Lung (tissue), 12 donors: ENCODE results near the gene PHF21A. TPM values are rescaled to one million over a fixed set of nuclear protein-coding genes. Genes with fewer than 3 reads are reported as not detected.

Experiments
- ATAC-seq: fragments of 200-7000 bp; cut with Tn5 transposase; one replicate; pipeline ENCODE4 v1.9.1; 2020; ENCODE audit warnings: moderate number of reproducible peaks; ENCODE audit not compliant: insufficient read depth, low FRiP score
- DNase-seq, 3 donors: peaks; one replicate each; pipeline ENCODE4 v3.0.0-alpha.2; 2013 to 2017
- H3K27ac ChIP-seq, 2 donors: one replicate each; pipeline ENCODE4 v1.5.1; 2013; ENCODE audit warnings: mild to moderate bottlenecking in 2 of 2, moderate library complexity in 2 of 2, control low read depth in 1 of 2, inconsistent platforms in 1 of 2, low read depth in 1 of 2, low read length in 1 of 2
- H3K27me3 ChIP-seq, 3 donors: one replicate each; pipeline ENCODE4 v1.5.1; 2013; ENCODE audit warnings: low read length in 2 of 3; ENCODE audit not compliant: control insufficient read depth in 3 of 3, insufficient read depth in 3 of 3
- H3K36me3 ChIP-seq, 4 donors: one replicate each; pipeline ENCODE4 v1.5.1; 2013; ENCODE audit warnings: low read length in 4 of 4, mild to moderate bottlenecking in 1 of 4, moderate library complexity in 1 of 4; ENCODE audit not compliant: control insufficient read depth in 4 of 4, insufficient read depth in 4 of 4
- H3K4me1 ChIP-seq, 5 donors: one replicate each; pipeline ENCODE4 v1.5.1; 2013; ENCODE audit warnings: low read length in 5 of 5, mild to moderate bottlenecking in 2 of 5, moderate library complexity in 1 of 5; ENCODE audit not compliant: control insufficient read depth in 5 of 5, insufficient read depth in 5 of 5
- H3K4me3 ChIP-seq: one replicate; pipeline ENCODE4 v1.5.1; 2013; ENCODE audit warnings: mild to moderate bottlenecking, control low read depth, moderate library complexity
- H3K9ac ChIP-seq, 2 donors: one replicate each; pipeline ENCODE4 v1.5.1; 2013; ENCODE audit warnings: low read length in 2 of 2, control low read depth in 1 of 2; ENCODE audit not compliant: insufficient read depth in 1 of 2
- H3K9me3 ChIP-seq, 4 donors: one replicate each; pipeline ENCODE4 v1.5.1; 2013; ENCODE audit warnings: low read length in 3 of 4, mild to moderate bottlenecking in 1 of 4, moderate library complexity in 1 of 4; ENCODE audit not compliant: control insufficient read depth in 4 of 4, insufficient read depth in 3 of 4
- CTCF ChIP-seq: IDR thresholded peaks from 2 replicates; pipeline ENCODE4 v1.5.1; 2012; ENCODE audit warnings: mild to moderate bottlenecking; ENCODE audit errors: control extremely low read depth, extremely low read depth
- WGBS, 2 donors: extraction: QIAGEN DNeasy Blood & Tissue Kit; methylation state at CpG; one replicate each; pipeline ENCODE4 v1.1.7; 2013; 5-methylcytosine and 5-hydroxymethylcytosine counted together
- polyA plus RNA-seq, 2 donors: library from polyadenylated mRNA; stranded (reverse); fragments of 200-250 nt; gene quantifications; one replicate each; pipeline ENCODE4 v1.2.1, GENCODE V29; 2013
- total RNA-seq, 2 donors: library from RNA; depleted of rRNA in 1 of 2; stranded (reverse); fragments of >200 nt in 1 of 2; gene quantifications; one replicate each; pipeline ENCODE4 v1.2.1, GENCODE V29; 2014 to 2021
- donor health status: control.
- donor health status: control.
- donor health status: Bipolar disorder and iron deficiency.
- donor health status: healthy.
- donor health status: DM: yes; HTN: yes; CAD: no.

Gene PHF21A
- total and polyA plus RNA-seq, 4 donors, result 16.2 to 57.0 (median 29.9) TPM

GRCh38 chr11:46006418-46007070 lies 114.7 kb downstream of the PHF21A start:
- Histone ChIP-seq H3K27me3 (no peaks in the 10 kb centered on the region), H3K9ac (no peak overlapping the region), H3K36me3 (no peaks in the 10 kb centered on the region), H3K4me3 (no peak overlapping the region), H3K4me1 (peaks cover 0 to 37% (median 5%) of the 10 kb centered on the region in 5 donors), H3K9me3 (no peaks in the 10 kb centered on the region), H3K27ac (no peak overlapping the region)
- peak; percentile 28 for TF ChIP-seq CTCF
- no peak for ATAC-seq
- 44 to 49% methylated on average over 5 of the region's 5 CpGs for WGBS, 2 donors
- peak in 2 of 3 donors; percentile 85 to 88 for DNase-seq

GRCh38 chr11:46003572-46003971 lies 117.7 kb downstream of the PHF21A start:
- DNase-seq, result peak in 2 of 3 donors; percentile 71 to 78

GRCh38 chr11:46002189-46002588 lies 119.1 kb downstream of the PHF21A start:
- Histone ChIP-seq H3K9me3 (no peaks in the 10 kb centered on the region), H3K27ac (no peak overlapping the region), H3K27me3 (no peaks in the 10 kb centered on the region), H3K4me1 (peaks cover 0 to 27% (median 5%) of the 10 kb centered on the region in 5 donors), H3K9ac (no peak overlapping the region), H3K4me3 (no peak overlapping the region), H3K36me3 (no peaks in the 10 kb centered on the region)
- ATAC-seq, result no peak
- TF ChIP-seq CTCF, result no peak
- no peak for DNase-seq

More at GRCh38 chr11:46003572-46003971, 117.7 kb downstream of the PHF21A start:
- WGBS, 2 donors, result 63 to 75% methylated on average over 2 of the region's 2 CpGs
- Histone ChIP-seq H3K27me3 (no peaks in the 10 kb centered on the region), H3K27ac (no peak overlapping the region), H3K9me3 (no peaks in the 10 kb centered on the region), H3K9ac (peak overlapping the region in 1 of 2 donors; percentile 3), H3K4me1 (peaks cover 0 to 27% (median 5%) of the 10 kb centered on the region in 5 donors), H3K4me3 (no peak overlapping the region), H3K36me3 (no peaks in the 10 kb centered on the region)
- TF ChIP-seq CTCF, result no peak
- no peak for ATAC-seq

GRCh38 chr11:46001448-46001914 lies 119.8 kb downstream of the PHF21A start:
- TF ChIP-seq CTCF, result no peak
- 72 to 79% methylated on average over 3 of the region's 3 CpGs for WGBS, 2 donors

More at GRCh38 chr11:46001448-46001914, 119.8 kb downstream of the PHF21A start:
- H3K4me1 ChIP-seq, result peaks cover 0 to 27% (median 5%) of the 10 kb centered on the region in 5 donors
- H3K36me3 ChIP-seq, result no peaks in the 10 kb centered on the region
- H3K4me3 ChIP-seq, result no peak overlapping the region
- H3K27ac ChIP-seq, result no peak overlapping the region
- no peaks in the 10 kb centered on the region for H3K27me3 ChIP-seq
- H3K9me3 ChIP-seq, result no peaks in the 10 kb centered on the region
- ATAC-seq (no peak), DNase-seq (peak in 2 of 3 donors; percentile 10 to 37)
- H3K9ac ChIP-seq, result peak overlapping the region in 1 of 2 donors; percentile 10
